ENCODE measurements around the gene SCRN3. TPM values are rescaled to one million over a fixed set of nuclear protein-coding genes. Genes with fewer than 3 reads are reported as not detected.
"Not testable (repeated sequence)": the region's sequence is repeated elsewhere in the genome, so short reads cannot be mapped to it uniquely, and the experiment has no call there.

SCRN3 gene
- polyA plus RNA-seq, 3 donors = 26.6 to 31.7 (median 29.2) TPM

DNA sequence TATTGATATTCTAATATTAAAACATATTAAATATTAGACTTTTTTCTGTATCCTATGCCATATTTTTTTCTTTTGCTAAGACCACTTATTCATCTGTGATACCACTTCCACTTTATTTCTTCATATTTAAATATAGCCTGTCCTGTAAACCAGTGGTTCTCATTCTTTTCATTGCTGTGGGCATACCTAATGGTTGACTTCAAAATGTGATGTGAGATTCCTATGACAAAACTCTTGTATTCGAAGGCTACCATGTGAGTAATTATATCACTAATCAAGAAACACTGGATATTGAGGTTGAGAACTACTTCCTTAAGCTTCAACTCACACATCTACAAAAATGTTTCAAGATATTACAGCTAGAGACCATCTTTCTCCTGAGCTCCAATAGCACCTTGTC, 3.6 kb downstream of the SCRN3 start:
- no peak for DNase-seq

DNA sequence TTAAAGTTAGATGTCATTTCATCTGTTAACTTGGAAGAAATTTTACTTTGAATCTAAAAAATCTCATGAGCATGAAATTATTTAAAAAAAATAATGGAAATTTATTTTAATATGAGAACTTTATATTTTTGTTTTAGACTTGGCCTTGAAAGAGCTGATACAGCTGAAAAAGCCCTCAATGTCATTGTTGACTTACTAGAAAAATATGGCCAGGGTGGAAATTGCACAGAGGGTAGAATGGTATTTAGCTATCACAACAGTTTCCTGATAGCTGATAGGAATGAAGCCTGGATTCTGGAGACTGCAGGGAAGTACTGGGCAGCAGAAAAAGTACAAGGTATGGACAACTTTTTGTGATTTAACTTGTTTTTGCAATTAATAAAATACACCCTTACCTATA, 5.3 kb downstream of the SCRN3 start:
- DNase-seq = no peak

DNA sequence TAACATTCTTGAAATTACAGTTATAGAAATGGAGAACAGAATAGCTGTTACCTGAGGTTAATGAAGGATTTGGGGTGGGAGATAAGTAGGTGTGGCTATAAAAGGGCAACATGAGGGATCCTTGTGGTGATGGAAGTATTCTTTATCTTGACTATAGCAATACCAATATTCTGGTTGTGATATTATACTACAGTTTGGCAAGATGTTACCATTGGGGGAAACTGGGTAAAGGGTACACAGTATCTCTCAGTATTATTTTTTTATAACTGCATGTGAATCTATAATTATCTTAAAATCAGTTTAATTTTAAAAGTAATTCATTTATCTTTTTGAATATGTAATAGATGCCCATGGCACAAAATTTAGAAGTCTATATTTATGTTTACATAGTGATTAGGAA, 8.1 kb downstream of the SCRN3 start:
- DNase-seq = no peak

DNA sequence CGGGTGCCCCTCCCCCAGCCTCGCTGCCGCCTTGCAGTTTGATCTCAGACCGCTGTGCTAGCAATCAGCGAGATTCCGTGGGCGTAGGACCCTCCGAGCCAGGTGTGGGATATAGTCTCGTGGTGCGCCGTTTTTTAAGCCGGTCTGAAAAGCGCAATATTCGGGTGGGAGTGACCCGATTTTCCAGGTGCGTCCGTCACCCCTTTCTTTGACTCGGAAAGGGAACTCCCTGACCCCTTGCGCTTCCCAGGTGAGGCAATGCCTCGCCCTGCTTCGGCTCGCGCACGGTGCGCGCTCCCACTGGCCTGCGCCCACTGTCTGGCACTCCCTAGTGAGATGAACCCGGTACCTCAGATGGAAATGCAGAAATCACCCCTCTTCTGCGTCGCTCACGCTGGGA, 14.5 kb downstream of the SCRN3 start:
- DNase-seq = not testable (repeated sequence)

DNA sequence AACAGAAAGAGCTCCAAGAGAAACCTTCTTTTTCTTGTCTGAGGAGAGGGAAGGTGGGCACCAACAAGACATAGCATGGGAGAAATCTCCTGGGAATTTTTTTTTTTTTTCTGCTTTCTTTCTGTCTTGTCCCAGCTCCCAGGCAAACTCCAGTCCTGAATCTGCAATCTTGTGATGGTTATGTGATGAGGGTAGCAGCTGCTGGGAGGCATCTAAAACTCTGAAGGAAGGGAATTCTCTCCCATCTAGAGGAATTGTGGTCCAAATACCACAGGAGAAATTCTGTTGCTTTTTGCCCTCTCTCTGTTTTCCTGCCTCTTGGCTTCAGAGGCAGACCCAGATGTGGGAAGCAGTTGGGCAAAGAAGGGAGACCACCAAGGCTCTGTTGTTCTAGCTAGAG, 16.7 kb downstream of the SCRN3 start:
- DNase-seq = no peak

DNA sequence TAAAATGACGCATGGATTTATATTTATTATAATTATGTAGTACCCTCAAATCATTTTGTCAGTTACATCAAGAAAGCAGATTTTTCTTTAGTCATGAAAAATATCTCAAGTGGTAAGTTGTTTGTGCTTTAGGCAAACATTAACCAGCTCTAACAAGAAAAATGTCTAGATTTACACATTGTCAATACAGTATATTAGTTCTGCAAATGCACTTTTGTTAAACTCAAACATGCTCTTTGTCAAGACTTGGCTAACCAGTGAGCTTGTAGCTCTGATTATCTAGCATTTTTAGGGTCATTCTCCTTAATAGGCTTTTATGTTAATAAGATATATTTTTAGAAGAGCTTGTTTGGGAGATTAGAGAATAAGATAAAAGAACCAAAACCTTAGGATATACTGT, 32.7 kb downstream of the SCRN3 start:
- no peak for DNase-seq

DNA sequence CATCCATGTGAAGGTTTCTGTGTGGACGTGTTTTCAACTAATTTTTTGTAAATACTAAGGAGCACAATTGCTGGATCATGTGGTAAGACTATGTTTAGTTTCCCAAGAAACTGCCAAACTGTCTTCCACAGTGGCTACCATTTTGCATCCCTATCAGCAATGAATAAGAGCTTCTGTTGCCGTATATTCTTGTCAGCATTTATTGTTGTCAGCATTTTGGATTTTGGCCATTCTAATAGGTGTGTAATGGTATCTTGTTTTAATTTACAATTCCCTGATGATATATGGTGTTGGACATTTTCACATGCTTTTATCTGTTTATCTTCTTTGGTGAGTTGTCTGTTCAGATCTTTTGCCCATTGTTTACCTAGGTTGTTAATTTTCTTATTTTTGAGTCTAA, 34.5 kb downstream of the SCRN3 start:
- DNase-seq = no peak

DNA sequence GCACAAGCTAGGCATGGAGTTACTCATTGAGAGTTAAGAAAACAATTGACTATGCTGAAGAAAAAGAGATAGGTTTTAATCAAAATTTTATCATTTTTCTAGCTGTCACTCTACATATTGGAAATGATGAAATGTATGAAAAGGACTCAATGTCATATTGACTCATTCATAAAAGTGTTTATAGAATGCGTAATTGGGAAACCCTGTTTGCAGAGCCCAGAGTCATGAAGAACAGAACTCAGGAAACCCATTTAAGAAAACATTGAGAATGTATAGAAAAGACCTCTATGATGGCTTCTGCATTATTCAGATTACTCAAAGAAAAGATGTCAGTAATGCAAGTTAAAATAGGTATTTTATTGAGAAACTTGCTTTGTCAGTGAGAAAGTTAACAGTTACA, 36.4 kb downstream of the SCRN3 start:
- DNase-seq = no peak

DNA sequence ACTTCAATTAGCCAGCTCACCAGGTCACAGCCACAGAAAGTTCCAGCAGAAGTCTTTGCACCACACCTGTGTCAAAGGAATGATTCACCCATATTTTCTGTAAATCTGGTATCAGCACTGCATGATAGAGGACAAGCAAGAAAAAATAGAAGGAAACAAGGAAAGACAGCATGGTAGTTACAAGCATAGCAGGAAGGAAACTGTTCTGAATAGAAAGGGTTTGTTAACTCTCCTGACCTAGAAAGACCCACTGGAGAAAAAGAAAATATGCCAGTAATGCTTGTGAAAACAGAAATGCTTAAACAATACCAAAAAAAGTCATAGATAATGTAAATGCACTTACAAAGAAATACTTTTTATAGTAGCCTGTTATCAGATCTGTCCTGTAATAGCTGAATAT, 40.8 kb downstream of the SCRN3 start:
- DNase-seq = no peak

DNA sequence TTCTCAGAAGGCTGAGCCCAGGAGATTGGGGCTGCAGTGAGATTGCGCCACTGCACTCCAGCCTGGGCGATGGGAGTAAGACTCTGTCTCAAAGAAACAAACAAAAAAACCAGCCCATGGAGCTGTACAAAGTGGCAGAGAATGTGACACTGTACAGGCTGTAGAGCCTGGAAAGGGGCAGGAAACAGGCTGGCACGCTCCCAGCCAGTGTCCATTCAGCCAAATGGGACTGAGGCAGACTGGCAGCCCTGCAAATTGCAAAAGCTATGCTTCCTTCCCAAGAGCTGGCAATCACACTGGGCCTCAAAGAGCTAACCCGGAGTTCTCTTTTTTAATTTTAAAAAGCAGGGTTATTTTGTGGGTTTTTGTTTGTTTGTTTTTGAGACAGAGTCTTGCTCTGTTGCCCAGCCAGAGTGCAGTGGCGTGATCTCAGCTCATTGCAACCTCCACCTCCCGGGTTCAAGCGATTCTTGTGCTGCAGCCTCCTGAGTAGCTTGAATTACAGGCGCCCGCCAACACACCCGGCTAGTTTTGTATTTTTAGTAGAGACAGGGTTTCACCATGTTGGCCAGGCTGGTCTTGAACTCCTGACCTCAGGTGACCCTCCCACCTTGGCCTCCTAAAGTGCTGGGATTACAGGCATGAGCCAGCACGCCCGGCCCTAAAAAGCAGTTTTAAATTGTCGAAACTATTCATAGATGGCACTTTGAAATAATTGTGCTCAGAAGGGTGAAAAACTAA, 42.8 kb downstream of the SCRN3 start:
- no peak for DNase-seq

DNA sequence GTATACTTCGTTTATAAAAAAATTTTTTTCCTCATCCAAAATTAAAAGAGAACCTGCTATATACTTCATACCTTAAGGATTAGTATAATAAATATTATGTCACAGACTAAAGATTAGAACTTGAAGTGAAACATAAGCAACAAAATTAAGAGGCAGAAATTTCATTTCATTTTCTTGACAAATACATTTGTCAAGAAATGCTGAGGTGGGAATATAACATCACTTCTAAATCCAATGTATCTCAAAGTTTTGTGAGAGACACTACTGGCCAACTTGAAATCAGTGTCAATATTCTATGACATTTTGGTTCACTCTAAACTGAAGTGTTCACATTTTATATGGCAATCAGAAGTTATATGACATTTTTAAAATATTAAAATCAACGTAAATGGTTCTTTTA, 43.8 kb downstream of the SCRN3 start:
- DNase-seq = no peak

DNA sequence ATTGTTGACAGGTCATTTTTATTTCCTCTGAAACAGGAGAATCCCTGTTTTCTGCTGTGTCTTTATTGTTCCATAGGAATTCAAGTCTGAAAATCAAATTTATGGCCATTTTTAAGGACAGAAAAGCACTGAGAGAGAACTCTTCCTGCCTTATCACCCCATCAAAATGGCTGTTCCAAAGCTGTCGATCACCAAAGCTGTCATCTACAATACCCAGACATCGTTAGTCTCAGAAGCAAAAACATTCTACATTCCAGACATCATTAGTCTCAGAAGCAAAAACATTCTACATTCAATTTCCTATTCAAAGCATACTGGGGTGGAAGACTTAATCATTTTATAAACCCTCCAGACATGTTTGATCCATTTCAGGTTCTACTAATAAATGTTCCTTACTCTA, 44.4 kb downstream of the SCRN3 start:
- DNase-seq = no peak

DNA sequence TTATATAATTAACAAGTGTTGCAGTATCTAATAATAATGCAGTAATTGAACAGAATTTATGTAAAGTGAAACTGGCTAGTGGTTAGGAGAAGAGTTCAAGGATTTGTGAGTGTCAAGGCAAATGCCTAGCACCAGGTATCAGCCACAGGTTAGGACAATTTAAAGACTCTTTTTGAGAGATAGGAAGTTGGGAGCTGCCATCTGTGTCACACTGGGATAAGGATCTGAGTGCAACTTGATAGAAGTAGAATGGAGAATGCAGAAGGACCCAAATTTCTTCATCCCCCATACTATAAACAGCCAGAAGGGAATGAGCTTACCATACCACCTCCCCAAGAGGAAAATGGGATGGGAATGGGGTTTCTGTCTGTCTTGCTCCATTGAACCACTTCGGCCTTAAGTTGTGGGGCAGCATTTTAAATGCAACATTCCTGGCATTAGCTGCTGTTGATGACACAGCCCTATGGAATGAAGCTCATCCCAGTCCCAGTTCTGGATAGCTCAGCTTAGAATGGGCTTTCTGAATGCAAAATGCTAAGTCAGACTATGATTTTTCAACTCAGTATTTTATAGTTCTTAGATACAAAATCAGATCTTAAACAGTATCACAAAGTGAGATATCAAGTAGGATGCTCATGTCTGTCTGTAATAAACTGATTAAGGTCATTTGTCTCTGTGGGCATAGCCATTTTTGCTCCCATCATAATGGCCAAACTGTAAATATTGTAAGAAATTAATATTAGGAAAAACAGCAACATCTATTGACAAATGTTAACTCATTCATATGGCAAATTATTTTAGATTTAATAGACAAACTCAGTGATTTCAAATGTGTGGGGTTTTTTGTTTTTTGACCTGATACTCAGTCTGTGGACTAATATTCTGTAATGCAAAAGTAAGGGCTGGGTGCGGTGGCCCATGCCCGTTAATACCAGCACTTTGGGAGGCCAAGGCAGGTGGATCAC, 47.3 kb downstream of the SCRN3 start:
- no peak for DNase-seq

DNA sequence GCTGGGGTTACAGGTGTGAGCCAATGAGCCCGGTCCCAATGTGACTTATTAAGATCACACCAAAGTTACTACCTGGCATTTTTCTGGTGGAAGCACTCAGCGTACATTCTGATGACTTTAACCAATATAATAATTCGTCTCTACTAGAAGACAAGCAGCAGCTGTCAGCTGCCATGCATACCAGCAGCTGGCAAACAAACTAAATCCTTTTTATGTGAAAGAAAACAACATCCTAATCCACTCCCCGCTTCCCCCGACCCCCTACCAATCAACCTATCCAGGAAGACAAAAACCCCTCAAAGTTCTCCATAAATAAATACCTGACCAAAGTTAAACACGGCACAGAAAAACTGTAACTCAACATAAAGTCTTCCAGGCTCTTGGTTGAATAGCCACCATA, 49.2 kb downstream of the SCRN3 start:
- no peak for DNase-seq

DNA sequence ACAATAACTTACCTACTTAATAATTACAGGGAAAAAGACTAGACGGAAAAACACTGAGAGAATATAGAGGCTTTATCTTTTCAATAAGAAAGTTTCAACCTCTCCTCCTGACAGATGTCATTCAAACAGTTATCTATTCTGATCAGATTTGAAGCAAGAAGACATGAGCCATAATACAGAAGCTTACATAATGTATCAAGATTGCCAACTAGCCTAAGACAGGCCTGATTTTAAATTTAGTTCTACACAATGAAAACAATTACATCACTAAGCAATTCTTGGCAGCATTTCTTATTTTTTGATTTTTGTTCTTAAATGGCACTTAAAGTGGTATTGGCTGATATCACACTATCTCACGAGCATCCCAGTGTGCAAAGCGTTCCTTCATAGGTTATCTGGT, 49.7 kb downstream of the SCRN3 start:
- DNase-seq = no peak

DNA sequence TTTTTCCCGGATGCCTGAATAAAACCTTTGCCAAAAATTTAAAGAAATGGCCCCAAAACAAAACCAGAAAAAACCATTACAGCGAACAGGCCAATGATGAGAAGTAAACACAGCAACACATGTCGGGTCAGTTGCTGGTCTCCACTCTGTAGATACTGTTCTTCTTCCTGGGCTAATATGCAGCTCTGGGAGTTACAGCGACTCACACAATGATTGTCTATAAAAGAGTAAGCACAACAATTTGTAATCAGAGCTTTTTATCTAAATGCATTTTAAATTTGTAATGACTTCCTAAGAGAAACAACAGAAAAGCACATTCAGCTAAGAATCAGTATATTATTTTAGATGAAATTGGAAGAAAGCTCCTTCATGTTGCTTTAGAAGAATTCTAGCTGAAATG, 51.0 kb downstream of the SCRN3 start:
- no peak for DNase-seq

DNA sequence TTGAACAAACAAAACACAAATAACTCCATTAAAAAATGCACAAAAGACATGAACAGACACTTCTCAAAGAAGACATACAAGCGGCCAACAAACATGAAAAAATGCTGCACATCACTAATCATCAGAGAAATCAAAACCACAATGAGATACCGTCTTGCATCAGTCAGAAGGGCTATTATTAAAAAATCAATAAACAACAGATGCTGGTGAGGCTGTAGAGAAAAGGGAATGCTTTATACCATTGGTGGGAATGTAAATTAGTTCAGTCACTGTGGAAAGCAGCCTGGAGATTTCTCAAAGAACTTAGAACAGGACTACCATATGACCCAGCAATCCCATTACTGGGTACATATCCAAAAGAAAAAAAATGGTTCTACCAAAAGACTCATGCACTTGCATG, 53.5 kb downstream of the SCRN3 start:
- DNase-seq = no peak

DNA sequence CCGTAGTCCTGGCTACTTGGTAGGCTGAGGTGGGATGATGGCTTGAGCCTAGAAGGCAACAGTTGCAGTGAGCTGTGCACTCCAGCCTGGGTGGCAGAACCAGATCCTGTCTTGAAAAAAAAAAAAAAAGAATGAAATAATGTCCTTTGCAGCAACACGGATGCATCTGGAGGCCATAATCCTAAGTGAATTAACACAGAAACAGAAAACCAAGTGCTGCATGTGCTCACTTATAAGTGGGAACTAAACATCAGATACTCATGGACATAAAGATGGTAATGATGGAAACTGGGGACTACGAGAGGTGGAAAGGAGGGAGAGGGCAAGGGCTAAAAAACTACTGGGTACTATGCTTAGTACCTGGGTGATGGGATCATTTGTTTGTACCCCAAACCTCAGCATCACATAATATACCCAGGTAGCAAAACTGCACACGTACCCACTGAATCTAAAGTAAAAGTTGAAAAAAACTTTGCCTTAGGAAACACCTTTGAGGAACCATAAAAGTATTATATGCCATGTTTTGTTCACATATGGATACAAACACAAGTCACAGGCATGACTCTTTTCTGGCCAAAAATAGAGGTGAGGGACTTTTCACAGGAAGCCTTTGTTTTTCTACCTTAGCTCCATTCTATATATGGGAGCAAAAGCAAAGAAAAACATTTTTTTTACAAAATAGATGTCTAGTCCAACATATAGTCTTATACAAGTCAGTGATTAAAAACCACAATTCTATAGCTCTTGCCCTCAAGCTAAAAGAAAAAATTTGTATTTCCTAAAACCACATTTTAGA, 54.7 kb downstream of the SCRN3 start:
- DNase-seq = no peak

DNA sequence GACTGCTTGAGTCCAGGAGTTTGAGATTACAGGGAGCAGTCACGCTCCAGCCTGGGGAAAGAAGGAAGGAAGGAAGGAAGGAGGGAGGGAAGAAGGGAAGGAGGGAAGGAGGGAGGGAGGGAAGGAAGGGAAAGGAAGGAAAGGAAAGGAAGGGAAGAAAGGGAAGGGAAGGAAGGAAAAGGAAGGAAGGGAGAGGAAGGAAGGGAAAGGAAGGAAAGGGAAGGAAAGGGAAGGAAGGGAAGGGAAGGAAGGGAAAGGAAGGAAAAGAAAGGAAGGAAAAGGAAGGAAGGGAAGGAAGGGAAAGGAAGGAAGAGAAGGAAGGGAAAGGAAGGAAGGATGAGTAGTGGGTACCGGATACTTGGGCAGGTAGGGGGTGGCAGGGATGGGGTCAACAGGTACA, 59.0 kb downstream of the SCRN3 start:
- no peak for DNase-seq

DNA sequence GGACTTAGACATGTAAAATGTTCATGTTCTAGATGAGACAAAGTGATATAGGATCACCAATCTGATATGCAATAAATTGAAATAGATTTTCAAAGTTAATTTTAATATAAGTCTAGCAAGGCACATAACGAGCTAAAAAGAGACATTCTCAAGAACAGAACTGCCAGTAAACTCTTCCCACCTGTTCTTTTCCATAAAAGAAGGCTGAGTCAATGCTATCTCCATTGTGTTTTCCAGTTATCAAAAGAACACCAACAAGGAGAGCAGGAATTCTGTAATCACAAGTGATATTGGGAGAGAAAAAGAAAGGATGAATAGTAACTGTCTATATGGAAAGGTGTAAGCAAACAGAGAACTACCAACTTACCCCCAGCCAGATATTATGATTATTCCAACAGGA, 65.7 kb downstream of the SCRN3 start:
- DNase-seq = no peak

DNA sequence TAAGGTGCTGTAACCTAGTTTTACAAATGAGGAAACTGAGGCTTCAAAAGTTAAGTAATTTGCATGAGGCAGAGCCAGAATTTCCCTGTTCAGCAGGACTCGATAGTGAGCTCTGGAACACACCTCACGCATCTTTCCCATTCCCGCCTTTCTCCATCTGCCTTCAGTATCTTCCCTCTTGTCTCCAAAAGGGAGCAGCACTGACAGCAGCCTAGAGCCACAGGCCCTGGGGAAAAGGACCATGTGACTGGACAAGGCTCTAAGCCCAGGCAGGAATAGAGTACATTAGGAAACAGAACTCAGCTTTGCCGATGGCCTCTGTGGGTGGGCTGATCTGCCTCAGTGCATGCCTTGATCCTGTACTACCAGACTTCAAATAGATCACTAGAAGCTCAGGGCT, 69.8 kb downstream of the SCRN3 start:
- no peak for DNase-seq

DNA sequence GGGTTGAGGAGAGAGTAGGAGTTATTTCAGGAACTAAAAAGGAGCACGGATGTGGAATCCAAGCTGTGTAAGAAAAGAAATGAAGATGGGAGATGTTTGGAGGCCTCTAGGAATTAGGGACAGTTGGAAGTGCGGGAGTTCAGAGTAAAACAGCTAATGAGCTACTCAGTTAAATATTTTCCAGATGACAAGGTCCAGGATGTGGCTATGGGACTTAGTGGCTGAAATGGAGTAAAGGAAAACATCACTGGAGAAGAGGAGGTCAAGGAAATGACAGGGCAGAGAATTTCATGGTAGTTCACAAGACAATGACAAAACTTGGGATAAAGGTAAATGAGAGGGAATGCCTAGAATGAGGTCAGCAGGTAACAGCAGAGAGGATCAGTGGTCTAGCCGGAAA, 78.3 kb downstream of the SCRN3 start:
- DNase-seq = no peak

DNA sequence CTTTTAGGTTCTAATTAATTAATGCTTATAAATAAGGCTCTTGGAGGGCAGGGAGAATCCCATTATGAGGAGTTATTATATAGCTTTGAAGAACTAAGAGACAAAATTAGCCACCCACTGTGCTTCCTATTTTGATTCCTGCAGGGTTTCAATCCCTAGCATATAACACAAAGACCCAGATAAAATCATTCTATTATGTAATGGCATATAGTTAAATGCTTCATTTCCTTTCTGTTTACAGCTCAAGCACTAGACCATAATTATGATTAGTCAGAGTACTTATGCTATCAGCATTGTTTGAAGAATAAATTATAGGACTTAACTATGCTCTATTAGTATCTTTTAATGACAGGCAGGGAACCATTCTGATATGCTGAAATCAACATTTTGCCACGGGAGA, 82.2 kb downstream of the SCRN3 start:
- no peak for DNase-seq

Data from renal pelvis (tissue), 4 donors.